ENCODE data around the gene LTN1. TPM values are rescaled to one million over a fixed set of nuclear protein-coding genes. Genes with fewer than 3 reads are reported as not detected.

Gene LTN1
- total RNA-seq, 1 experiment from 2014 or later = 8.7 TPM

DNA sequence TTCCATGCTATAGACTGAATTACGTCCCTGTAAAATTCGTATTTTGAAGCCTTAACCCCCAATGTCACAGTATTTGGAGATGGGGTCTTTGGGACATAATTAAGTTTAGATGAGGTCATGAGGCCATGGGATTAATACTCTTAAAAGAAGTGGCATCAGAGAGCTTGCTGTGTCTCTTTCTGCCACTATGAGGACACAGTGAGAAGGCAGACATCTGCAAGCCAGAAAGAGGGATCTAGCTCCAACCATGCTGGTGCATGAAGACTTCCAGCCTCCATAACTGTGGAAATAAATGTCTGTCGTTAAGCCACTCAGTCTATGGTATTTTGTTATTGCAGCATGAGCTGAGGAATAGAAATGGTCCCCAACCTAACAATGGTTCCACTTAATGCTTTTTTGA is 99.0 kb downstream of the LTN1 start (continued):
- TF ChIP-seq, protein P1, sequence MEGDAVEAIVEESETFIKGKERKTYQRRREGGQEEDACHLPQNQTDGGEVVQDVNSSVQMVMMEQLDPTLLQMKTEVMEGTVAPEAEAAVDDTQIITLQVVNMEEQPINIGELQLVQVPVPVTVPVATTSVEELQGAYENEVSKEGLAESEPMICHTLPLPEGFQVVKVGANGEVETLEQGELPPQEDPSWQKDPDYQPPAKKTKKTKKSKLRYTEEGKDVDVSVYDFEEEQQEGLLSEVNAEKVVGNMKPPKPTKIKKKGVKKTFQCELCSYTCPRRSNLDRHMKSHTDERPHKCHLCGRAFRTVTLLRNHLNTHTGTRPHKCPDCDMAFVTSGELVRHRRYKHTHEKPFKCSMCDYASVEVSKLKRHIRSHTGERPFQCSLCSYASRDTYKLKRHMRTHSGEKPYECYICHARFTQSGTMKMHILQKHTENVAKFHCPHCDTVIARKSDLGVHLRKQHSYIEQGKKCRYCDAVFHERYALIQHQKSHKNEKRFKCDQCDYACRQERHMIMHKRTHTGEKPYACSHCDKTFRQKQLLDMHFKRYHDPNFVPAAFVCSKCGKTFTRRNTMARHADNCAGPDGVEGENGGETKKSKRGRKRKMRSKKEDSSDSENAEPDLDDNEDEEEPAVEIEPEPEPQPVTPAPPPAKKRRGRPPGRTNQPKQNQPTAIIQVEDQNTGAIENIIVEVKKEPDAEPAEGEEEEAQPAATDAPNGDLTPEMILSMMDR (IDR thresholded peaks at IDR 0.05 in 2 of 3, conservative IDR thresholded peaks at IDR 0.05 in 1 of 3; ENCODE audit: borderline replicate concordance in 1 of 3, insufficient read depth in 1 of 3, low read depth in 2 of 3, low read length in 2 of 3) = no peak
- TF ChIP-seq FOSL1 (IDR thresholded peaks at IDR 0.05; ENCODE audit: low read depth) = no peak
- TF ChIP-seq JUND (IDR thresholded peaks at IDR 0.05) = no peak
- no peak for TF ChIP-seq POLR2A (IDR thresholded peaks at IDR 0.05; ENCODE audit: borderline replicate concordance, extremely low read depth, insufficient read depth, insufficient read length)
- no peak for TF ChIP-seq ZNF274 (IDR thresholded peaks at IDR 0.05; ENCODE audit: low read depth, low read length)
- no peak for TF ChIP-seq CBX3 (IDR thresholded peaks at IDR 0.05; ENCODE audit: low read depth)
- no peak for TF ChIP-seq ELF1 (IDR thresholded peaks at IDR 0.05; ENCODE audit: borderline replicate concordance, low read depth)
- TF ChIP-seq YY1 (IDR thresholded peaks at IDR 0.05; ENCODE audit: extremely low read depth, insufficient replicate concordance, low read depth, low read length) = no peak
- TF ChIP-seq ZFX (IDR thresholded peaks at IDR 0.05) = no peak
- TF ChIP-seq SP1 (IDR thresholded peaks at IDR 0.05; ENCODE audit: low read depth) = no peak

DNA sequence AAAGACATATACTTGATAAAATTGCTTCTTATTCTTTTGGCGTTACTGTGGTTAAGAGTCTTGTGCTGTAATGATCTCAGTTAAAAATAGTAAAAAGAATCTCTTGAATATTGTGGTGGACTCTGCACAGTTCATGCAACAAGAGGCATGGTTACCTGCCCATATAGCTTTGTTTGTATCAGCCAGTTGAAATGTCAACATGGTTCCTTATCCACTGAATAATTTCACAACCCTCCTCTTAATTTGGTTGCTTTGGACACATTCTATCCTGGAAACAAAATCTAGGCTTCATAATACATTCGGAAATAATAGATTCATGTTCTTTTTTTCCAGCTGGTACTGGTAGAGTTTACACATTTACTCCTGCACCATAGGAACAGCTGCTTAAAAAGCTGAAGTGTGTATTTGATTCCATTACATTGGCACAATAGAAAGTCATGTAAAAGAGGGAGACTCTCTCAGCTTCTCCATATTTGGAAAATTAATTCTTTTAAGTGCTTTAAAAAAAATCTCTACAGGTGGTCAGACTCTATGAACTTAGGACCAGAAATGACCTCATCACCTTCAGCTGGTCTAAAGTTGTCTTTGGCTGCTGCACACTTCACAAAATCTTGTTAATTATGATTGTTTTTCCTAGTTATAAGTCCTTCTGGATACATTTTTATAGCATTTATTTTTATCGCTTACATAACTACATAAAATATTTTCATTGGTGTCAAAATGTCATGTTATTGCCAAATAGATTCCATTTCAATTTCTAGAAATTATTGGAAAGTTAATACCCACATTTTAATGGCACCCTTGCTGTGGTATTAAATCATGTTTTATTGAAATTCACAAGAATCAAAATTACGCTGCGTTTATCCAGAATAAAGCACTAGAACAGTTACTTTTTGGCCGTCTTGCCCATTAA is 100.2 kb downstream of the LTN1 start:
- POLR2A ChIA-PET = no interaction called here
- ATAC-seq (no peak), DNase-seq (ENCODE audit: low read depth, low spot score) (no peak)
- Histone ChIP-seq H2AFZ (ENCODE audit: low read depth, low read length, poor library complexity, severe bottlenecking) (no peak overlapping the region), H3K9me2 (ENCODE audit: insufficient read depth) (no peaks in the 10 kb centered on the region; the same call in 1 of the 2 replicates), H3K4me3 (replicated peaks in 1 of 2; ENCODE audit: low read depth in 1 of 2, low read length in 2 of 2) (no peak overlapping the region), H3K36me3 (ENCODE audit: control insufficient read depth in 1 of 2, insufficient read depth in 2 of 2, low read length in 2 of 2) (no peaks in the 10 kb centered on the region), H4K20me1 (ENCODE audit: insufficient read depth) (no peaks in the 10 kb centered on the region), H3K27ac (ENCODE audit: low read depth, low read length) (no peak overlapping the region), H3K9ac (ENCODE audit: low read length) (no peak overlapping the region), H3K4me1 (ENCODE audit: control insufficient read depth in 1 of 2, insufficient read depth in 2 of 2, low read length in 2 of 2) (no peaks in the 10 kb centered on the region), H3K79me2 (ENCODE audit: insufficient read depth, low read length) (no peaks in the 10 kb centered on the region), H3K4me2 (ENCODE audit: low read length) (no peak overlapping the region), H3K27me3 (ENCODE audit: insufficient read depth, low read length) (0 out of 2 replicates have a peak, but pooled peaks cover 6% of the 10 kb centered on the region), H3K9me3 (ENCODE audit: control insufficient read depth in 1 of 2, insufficient read depth in 1 of 2, low read depth in 1 of 2, low read length in 2 of 2) (no peaks in the 10 kb centered on the region)
- BruUV-seq (replicated peaks) = no TSS peak
- intact Hi-C loops (cut with micrococcal nuclease) = no loop called here
- RAD21 ChIA-PET (ENCODE audit: low non-redundant PET in 1 of 2, low total read pairs in 2 of 2, uncharacterized antibody in 2 of 2, unreplicated experiment in 2 of 2) = no interaction called here
- CTCF ChIA-PET = no interaction called here
- TF ChIP-seq EZH2phosphoT487 (IDR thresholded peaks at IDR 0.05; ENCODE audit: borderline replicate concordance) (no peak), EZH2 (IDR thresholded peaks at IDR 0.05) (no peak), POLR2AphosphoS5 (IDR thresholded peaks at IDR 0.05; ENCODE audit: low read depth, low read length) (no peak), EGR1 (IDR thresholded peaks at IDR 0.05; ENCODE audit: low read depth) (no peak), POLR2A (IDR thresholded peaks at IDR 0.05; ENCODE audit: borderline replicate concordance, extremely low read depth, insufficient read depth, insufficient read length) (no peak), ZFX (IDR thresholded peaks at IDR 0.05) (no peak)
- TF ChIP-seq, protein P2, sequence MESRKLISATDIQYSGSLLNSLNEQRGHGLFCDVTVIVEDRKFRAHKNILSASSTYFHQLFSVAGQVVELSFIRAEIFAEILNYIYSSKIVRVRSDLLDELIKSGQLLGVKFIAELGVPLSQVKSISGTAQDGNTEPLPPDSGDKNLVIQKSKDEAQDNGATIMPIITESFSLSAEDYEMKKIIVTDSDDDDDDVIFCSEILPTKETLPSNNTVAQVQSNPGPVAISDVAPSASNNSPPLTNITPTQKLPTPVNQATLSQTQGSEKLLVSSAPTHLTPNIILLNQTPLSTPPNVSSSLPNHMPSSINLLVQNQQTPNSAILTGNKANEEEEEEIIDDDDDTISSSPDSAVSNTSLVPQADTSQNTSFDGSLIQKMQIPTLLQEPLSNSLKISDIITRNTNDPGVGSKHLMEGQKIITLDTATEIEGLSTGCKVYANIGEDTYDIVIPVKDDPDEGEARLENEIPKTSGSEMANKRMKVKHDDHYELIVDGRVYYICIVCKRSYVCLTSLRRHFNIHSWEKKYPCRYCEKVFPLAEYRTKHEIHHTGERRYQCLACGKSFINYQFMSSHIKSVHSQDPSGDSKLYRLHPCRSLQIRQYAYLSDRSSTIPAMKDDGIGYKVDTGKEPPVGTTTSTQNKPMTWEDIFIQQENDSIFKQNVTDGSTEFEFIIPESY (IDR thresholded peaks at IDR 0.05; ENCODE audit: extremely low read depth, insufficient replicate concordance, low read length) = no peak
- TF ChIP-seq, protein P1 (IDR thresholded peaks at IDR 0.05 in 2 of 3, conservative IDR thresholded peaks at IDR 0.05 in 1 of 3; ENCODE audit: borderline replicate concordance in 1 of 3, insufficient read depth in 1 of 3, low read depth in 2 of 3, low read length in 2 of 3) = no peak

Data from HCT116 (cell line).